Right lung (tissue), 5 donors: ENCODE measurements around the gene OR2AK2. TPM values are rescaled to one million over a fixed set of nuclear protein-coding genes. Genes with fewer than 3 reads are reported as not detected.

ENCODE experiments used
- polyA plus RNA-seq, 5 donors: library from polyadenylated mRNA; unstranded; fragments of 120-200 nt; gene quantifications; one replicate each; pipeline versions ENCODE4 v1.2.1 to v1.2.3, GENCODE V29; 2013; ENCODE audit warnings: inconsistent platforms in 1 of 5, low replicate concordance in 1 of 5; ENCODE audit not compliant: insufficient read length in 5 of 5, insufficient read depth in 1 of 5

Gene OR2AK2
- polyA plus RNA-seq, 5 donors: not detected

Other genes with a start within 250 kb of the OR2AK2 start
- gene OR6F1, start 248.6 kb upstream of the OR2AK2 start, polyA plus RNA-seq: not detected
- gene OR14K1, start 226.6 kb upstream of the OR2AK2 start, polyA plus RNA-seq: not detected
- gene OR14A2, start 217.1 kb upstream of the OR2AK2 start, polyA plus RNA-seq: not detected
- not detected for gene OR1C1, start 204.7 kb upstream of the OR2AK2 start, polyA plus RNA-seq
- not detected for gene OR14A16, start 141.1 kb upstream of the OR2AK2 start, polyA plus RNA-seq
- gene OR11L1, start 123.3 kb upstream of the OR2AK2 start, polyA plus RNA-seq: not detected
- gene TRIM58, start 108.0 kb upstream of the OR2AK2 start, polyA plus RNA-seq: 1 to 10 TPM; 2.2 to 5.1 (median 2.6) TPM
- gene OR2W3, start 69.6 kb upstream of the OR2AK2 start, polyA plus RNA-seq: under 1 TPM; 0.28 to 0.82 (median 0.67) TPM
- not detected for gene OR2T8, start 45.0 kb upstream of the OR2AK2 start, polyA plus RNA-seq
- gene OR2AJ1, start 40.3 kb upstream of the OR2AK2 start, polyA plus RNA-seq: not detected
- gene OR2L8, start 16.4 kb upstream of the OR2AK2 start, polyA plus RNA-seq: not detected
- gene OR2L5, start 48.4 kb downstream of the OR2AK2 start, polyA plus RNA-seq: not detected
- under 1 TPM in 3 of 5 donors, not detected in 2; 0.04 to 0.06 (median 0.04) TPM for gene OR2L2, start 64.8 kb downstream of the OR2AK2 start, polyA plus RNA-seq
- not detected for gene OR2L3, start 81.6 kb downstream of the OR2AK2 start, polyA plus RNA-seq
- not detected for gene OR2L13, start 130.0 kb downstream of the OR2AK2 start, polyA plus RNA-seq
- not detected for gene OR2M5, start 179.9 kb downstream of the OR2AK2 start, polyA plus RNA-seq
- not detected for gene OR2M2, start 209.6 kb downstream of the OR2AK2 start, polyA plus RNA-seq
- under 1 TPM; 0.01 to 0.04 (median 0.03) TPM for gene OR2M3, start 232.0 kb downstream of the OR2AK2 start, polyA plus RNA-seq